ENCODE results near the gene FNDC3A. TPM values are rescaled to one million over a fixed set of nuclear protein-coding genes. Genes with fewer than 3 reads are reported as not detected.
"Not testable (repeated sequence)": the region's sequence is repeated elsewhere in the genome, so short reads cannot be mapped to it uniquely, and the experiment has no call there.

FNDC3A gene
- total and polyA plus RNA-seq, 9 of the 15 experiments (the other 6 are each of a cell fraction or from before 2014, with no cell fraction given) = 4.1 to 22.0 (median 13.5) TPM

GRCh38 chr13:49134305-49134704 is 158.6 kb downstream of the FNDC3A start:
- H3K36me3 ChIP-seq (ENCODE audit: control insufficient read depth, insufficient read depth, low read length) = peaks cover 47% of the 10 kb centered on the region; the same call in 2 of the 3 replicates
- intact Hi-C loops (cut with micrococcal nuclease) = no loop called here
- no peak for ATAC-seq

GRCh38 chr13:49137138-49137643 is 161.5 kb downstream of the FNDC3A start:
- peaks cover 44% of the 10 kb centered on the region; the same call in 2 of the 3 replicates for H3K36me3 ChIP-seq (ENCODE audit: control insufficient read depth, insufficient read depth, low read length)
- H2AFZ ChIP-seq (ENCODE audit: low read depth, low read length); H3K4me3 ChIP-seq; H3K27me3 ChIP-seq (ENCODE audit: control insufficient read depth in 2 of 2, insufficient read depth in 2 of 2, low read length in 2 of 2); H3K27ac ChIP-seq (ENCODE audit: extremely low read depth, low read depth, low read length); H3K9me1 ChIP-seq (ENCODE audit: control insufficient read depth, insufficient read depth, low read length); ATAC-seq; H3K9me3 ChIP-seq (replicated peaks; ENCODE audit: control insufficient read depth, insufficient read depth, low read depth, low read length); intact Hi-C loops (cut with micrococcal nuclease); H3K4me2 ChIP-seq (ENCODE audit: insufficient read depth, low read length); H3K4me1 ChIP-seq (replicated peaks in 1 of 2; ENCODE audit: control insufficient read depth in 2 of 2, insufficient read depth in 2 of 2, low read length in 2 of 2); H3K79me2 ChIP-seq (ENCODE audit: control insufficient read depth, insufficient read depth, low read length); POLR2A ChIA-PET; in situ Hi-C loops (cut with MboI); H3K9ac ChIP-seq (ENCODE audit: insufficient read depth in 1 of 2, low read depth in 2 of 2, low read length in 2 of 2); BruUV-seq (replicated peaks); CTCF ChIA-PET (ENCODE audit: low intra/inter-chr PET ratio); H4K20me1 ChIP-seq (replicated peaks; ENCODE audit: control insufficient read depth, insufficient read depth, low read length); FAIRE-seq; DNase-seq (ENCODE audit: extremely low read depth in 1 of 4, low spot score in 3 of 4): not testable (repeated sequence)
- 100% methylated on average over 6 of the region's 7 CpGs for WGBS (ENCODE audit: insufficient coverage, low coverage, missing lambda C conversion rate)

More at GRCh38 chr13:49134305-49134704, 158.6 kb downstream of the FNDC3A start:
- CTCF ChIA-PET (ENCODE audit: low intra/inter-chr PET ratio) = no interaction called here
- DNase-seq (ENCODE audit: extremely low read depth in 1 of 4, low spot score in 3 of 4) (no peak), FAIRE-seq (no peak)
- Histone ChIP-seq H3K4me2 (ENCODE audit: insufficient read depth, low read length) (no peak overlapping the region), H2AFZ (ENCODE audit: low read depth, low read length) (no peak overlapping the region), H4K20me1 (replicated peaks; ENCODE audit: control insufficient read depth, insufficient read depth, low read length) (no peaks in the 10 kb centered on the region), H3K9me1 (ENCODE audit: control insufficient read depth, insufficient read depth, low read length) (no peaks in the 10 kb centered on the region), H3K27ac (ENCODE audit: extremely low read depth, low read depth, low read length) (no peak overlapping the region), H3K9me3 (replicated peaks; ENCODE audit: control insufficient read depth, insufficient read depth, low read depth, low read length) (no peaks in the 10 kb centered on the region), H3K4me1 (replicated peaks in 1 of 2; ENCODE audit: control insufficient read depth in 2 of 2, insufficient read depth in 2 of 2, low read length in 2 of 2) (no peaks in the 10 kb centered on the region), H3K9ac (ENCODE audit: insufficient read depth in 1 of 2, low read depth in 2 of 2, low read length in 2 of 2) (no peak overlapping the region), H3K79me2 (ENCODE audit: control insufficient read depth, insufficient read depth, low read length) (no peaks in the 10 kb centered on the region), H3K27me3 (ENCODE audit: control insufficient read depth in 2 of 2, insufficient read depth in 2 of 2, low read length in 2 of 2) (no peaks in the 10 kb centered on the region), H3K4me3 (no peak overlapping the region)
- BruUV-seq (replicated peaks) = no TSS peak
- in situ Hi-C loops (cut with MboI) = no loop called here
- 95% methylated on average over 3 of the region's 3 CpGs for WGBS (ENCODE audit: insufficient coverage, low coverage, missing lambda C conversion rate)
- TF ChIP-seq XRCC5 (IDR thresholded peaks at IDR 0.05; ENCODE audit: low read depth, low read length) = no peak
- POLR2A ChIA-PET = no interaction called here
